ENCODE results near the gene RAX2.
"Not testable (repeated sequence)": the region's sequence is repeated elsewhere in the genome, so short reads cannot be mapped to it uniquely, and the experiment has no call there.

RAX2 gene

DNA sequence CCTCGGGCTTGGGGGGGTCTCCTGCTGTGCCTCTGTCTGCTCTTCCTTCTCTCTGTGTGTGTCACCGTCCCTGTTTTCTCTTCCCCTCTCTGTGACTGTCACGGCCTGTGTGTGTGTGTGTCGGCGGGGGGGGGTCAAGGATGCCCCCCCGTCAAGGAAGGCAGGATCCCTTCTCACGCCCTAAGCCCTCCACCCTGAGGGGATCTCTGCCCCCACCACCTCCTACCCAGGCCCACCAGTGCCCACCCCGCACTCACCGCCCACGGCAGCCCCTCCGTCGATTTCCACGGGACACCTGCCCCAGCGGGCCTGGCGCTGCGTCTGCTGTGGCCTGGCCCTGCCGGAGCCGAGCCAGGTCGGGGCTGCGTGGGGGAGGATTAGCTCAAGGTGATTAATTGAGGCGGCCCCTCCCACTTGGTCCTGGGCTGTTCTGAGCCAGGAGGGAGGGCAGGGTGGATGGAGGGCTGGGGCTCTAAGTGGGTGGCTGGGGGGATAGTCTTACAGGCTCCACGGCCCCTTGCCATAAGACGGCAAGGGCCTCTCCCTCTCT lies at the start of gene RAX2:
Gene RAX2 (minus strand): TSS at position 323 of the 550 bp plus-strand sequence. CDS start 486 bp downstream, outside the sequence.
- DNase-seq (ENCODE audit: low read depth) = no peak

DNA sequence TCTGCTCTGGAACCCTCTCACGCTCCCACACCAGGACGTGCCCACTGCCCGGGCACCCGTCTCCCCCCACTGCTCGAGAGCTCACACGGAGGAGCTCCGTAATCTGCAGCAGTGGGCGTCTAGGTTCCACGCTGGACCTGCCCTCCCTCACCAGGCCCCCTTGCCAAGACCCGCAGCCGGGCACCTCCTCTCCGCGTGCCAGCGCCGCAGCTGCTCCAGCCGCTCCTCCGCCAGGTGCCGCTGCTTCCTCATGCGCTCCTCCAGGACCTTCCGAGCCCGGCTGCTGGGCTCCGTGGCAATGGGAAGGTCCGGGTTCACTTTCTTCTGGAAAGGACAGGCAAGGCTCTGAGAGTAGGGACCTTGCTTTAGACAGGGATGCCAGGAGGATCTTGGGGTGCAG lies 49.1 kb upstream of the RAX2 start:
- no peak for DNase-seq (ENCODE audit: low read depth)

DNA sequence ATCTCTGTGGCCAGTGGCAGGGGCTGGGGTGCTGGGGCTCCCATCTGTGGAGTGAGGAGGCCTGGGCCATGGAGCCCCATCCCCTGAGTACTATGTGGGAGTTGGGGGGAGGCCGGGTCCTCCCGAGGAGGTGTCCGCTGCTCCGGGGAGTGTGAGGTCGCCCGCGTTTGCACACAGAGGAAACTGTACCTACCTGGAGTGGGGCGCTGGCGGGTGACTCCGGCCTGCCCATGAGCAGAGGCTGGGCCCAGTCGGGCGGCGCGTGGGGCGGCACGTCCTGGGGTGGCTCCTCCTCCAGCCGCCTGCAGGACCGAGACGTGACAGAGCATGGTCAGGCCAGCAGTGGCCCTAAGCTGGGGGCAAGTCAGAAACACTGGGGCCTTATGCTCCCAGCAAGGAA lies 48.0 kb upstream of the RAX2 start:
- DNase-seq (ENCODE audit: low read depth) = no peak

DNA sequence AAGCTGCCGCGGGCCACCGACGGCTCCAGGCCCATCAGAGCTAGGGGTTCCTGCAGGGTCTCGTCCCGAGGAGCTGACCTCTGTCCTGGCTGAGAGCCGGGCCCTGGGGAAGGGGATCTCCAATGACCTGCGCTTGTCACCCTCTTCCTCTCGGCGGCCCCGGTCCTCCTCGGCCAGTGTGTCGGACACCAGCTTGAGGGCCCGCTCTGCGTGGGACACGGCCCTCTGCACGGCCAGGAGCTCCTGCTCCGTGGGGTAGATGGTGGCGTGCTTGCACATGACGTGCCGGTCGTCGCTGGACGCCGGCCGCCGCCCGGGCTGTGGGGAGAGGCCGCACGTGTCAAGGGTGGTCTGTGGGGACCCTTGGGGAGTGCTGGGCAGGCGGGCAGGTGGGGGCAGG lies 46.9 kb upstream of the RAX2 start:
- no peak for DNase-seq (ENCODE audit: low read depth)

DNA sequence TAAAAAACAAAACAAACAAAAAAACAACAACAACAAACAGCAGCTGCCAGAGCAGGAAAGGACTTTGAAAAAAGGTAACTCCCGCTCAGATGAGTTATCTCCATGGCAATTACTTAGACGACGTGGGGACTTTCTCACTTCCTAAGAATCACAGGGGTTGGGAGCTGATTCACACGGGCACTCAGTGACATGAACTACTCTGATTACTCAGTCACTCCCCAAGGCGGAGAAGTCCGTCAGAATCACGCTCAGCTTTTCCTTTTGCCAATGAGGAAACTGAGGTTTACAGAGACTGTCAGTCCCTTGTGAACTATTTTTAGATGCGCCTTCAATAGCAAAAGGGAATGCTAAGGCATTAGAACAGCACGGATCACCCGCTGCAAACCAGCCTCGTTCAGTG lies 46.4 kb upstream of the RAX2 start:
- no peak for DNase-seq (ENCODE audit: low read depth)

DNA sequence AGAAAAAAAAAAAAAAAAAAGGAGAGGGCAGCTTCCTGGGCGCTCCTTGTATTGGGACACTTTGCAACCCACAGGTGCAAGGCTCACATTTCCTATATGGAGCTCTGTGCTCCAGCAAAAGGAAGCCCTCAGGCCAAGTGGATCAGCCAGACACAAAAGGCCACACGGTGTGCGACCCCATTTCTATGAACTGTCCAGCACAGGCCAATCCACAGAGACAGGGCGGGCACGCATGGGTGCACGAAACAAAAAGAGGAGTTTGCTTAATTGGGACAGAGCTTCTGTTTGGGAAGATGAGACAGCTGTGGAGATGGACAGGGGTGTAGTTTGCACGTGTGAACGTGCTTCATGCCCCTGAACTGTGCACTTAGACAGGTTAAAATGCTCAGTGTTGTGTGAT lies 45.7 kb upstream of the RAX2 start:
- DNase-seq (ENCODE audit: low read depth) = no peak

DNA sequence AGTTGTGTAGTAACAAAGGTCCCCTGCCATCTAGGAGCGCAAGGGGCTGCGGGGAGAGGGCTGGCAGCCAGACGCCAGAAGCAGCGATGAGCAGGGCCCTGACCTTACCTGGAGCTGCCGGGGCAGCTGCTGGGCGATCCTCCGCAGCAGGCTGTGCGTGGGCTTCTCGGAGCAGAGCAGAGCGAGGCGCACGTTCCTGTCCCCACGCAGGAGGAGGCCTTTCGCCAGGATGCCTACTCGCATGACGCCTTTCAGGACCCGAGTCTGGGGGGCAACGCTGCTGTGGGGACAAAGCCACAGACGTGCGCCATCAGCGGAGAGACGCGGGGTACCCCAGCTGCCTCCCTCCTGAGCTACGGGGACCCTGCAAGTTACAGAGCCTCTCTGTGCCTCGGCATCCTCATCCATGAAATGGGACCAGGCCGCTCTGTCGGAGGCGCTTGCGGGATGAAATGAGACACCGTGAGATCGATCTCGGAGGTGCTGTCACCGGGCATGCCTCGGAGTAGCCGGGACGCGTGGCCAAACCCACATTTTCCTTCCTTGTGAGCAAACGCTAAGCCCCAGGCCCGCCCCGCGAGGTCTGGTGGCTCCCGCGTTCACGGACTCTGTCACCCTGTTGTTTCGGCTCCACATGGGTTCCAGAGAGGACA lies 44.7 kb upstream of the RAX2 start:
- no peak for DNase-seq (ENCODE audit: low read depth)

DNA sequence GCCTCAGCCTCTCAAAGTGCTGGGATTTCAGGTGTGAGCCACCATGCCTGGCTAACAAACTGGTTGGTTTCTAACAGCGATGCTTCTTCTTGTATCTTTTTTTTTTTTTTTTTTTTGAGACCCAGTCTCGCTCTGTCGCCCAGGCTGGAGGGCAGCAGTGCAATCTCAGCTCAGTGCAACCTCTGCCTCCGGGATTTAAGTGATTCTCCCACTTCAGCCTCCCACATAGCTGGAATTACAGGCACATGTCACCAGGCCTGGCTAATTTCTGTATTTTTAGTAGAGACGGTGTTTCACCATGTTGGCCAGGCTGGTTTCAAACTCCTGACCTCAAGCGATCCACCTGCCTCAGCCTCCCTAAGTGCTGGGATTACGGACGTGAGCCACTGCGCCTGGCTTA lies 44.1 kb upstream of the RAX2 start:
- DNase-seq (ENCODE audit: low read depth) = not testable (repeated sequence)

DNA sequence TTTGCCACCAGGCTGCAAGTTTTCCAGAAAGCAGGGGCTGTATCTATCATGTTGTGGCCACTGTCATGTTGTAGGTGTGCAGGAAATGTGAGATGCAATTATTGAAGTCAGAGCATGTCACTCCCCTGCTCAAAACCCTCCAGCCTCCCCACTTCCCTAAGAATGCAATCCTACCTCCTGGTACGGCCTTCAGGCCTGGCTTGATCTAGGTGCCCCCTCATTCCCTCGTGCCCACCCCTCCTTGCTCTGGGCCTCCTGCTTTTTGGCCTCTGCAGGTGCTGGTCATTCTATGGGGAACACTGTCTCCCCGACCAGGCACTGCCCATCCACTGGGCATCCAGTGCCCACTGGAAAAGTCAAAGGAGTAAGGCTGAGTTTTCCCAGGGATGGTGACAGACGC lies 42.6 kb upstream of the RAX2 start:
- DNase-seq (ENCODE audit: low read depth) = no peak

DNA sequence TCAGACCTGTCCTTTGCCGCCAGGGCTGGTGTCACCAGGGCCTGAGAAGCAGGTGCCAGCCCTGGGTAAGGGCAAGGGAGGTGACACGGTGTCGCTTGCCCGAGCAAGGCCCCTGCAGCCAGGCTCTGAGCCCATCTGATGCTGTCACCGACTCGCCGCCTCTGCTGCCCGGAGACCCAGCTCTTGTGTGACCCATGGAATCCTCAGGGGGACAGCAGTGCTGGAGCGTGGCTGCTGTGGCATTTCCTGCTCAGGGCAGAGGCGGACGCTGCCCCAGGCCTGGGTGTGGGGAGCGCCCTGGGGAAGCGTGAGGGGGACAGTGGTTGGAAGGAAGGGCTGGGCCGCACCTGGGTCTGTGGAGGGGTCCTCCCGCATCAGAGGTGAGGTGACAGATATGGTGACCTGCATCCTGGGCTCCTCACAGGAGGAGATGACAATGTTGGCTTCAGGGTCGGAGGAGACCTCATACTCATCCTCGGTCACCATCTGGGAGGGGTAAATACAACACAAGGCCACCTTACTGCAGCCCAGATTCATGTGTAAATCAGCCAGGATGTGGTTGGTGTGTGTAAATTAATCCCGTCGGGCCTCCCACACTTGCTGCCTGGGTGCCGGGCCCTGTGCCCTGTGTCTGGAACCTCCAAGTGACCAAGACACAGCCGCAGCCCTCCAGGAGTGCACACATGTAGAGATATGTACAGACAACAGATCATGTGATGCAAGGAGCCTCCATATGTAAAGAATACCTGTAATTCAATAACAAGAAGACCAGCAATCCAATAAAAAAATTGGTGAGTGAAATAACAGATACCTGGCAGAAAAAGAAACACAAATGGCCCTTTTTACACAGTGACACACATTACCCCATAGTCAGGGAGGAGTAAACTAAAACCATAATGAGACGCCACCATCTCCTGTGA lies 41.7 kb upstream of the RAX2 start:
- DNase-seq (ENCODE audit: low read depth) = no peak

DNA sequence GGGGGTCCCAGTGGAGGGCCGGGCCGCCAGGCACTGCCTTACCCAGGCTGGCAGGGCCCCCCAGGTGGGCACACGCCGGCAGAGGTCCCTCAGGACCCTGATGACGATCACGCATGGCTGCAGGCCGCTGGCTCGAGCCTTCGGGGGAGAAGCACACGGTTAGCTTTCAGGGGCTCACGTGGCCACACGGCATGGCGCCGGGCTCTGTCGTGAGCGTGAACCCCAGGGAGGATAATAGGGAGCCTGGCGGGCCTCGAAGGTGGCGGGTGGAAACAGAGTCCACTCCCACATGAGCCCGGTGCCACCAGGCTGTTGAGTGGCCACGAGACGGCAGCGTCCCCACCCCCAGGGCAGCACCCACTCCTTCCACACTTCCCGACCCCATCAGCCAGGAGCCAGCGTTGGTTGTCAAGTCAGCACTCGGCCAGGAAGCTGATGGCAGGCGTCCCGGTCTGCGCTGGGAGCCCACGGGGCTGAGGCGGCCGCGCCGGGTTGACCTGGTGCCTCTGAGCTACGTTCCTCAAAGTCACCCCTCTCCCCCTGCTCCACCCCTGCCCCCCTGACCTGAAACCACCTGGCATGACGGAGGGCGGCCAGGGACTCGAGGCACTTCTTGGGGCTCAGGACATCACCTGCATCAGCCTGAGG lies 38.8 kb upstream of the RAX2 start:
- no peak for DNase-seq (ENCODE audit: low read depth)

DNA sequence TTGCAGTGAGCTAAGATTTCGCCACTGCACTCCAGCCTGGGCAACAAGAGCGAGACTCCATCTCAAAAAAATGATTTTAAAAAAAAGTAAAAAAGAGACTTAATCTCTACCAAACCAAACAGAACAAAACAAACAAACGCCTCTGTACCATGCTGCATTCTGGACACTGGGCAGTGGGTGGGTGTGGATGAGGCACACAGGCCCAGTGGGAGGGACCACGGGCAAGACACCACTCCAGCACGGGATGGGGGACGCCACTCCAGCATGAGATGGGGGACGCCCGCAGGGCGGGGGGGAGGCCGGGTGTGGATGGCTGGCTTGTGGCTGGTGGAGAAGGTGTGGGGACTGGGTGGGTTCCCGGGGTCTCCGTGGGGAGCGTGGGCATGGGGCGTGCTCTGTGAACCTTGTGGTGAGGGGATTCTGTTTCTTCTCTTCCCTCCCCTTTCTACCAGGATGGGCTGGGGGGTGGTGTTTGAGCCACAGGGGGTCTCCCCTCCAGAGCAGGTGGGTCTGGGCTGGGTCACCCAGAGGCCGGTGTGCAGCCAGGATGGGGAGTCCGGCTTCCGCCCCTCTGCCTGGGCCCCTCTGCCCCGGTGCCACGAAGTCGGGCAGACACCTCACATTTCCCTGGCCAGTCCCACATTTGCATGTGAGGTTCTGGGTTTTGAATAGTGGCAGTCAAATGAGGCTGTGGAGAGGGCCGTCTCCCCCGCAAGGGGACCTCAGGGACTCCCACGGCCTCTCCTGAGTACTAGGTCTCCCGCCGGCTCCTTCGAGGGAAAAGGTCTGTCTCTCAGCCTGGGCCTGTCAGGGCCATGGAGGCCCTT lies 38.1 kb upstream of the RAX2 start:
- DNase-seq (ENCODE audit: low read depth) = no peak

DNA sequence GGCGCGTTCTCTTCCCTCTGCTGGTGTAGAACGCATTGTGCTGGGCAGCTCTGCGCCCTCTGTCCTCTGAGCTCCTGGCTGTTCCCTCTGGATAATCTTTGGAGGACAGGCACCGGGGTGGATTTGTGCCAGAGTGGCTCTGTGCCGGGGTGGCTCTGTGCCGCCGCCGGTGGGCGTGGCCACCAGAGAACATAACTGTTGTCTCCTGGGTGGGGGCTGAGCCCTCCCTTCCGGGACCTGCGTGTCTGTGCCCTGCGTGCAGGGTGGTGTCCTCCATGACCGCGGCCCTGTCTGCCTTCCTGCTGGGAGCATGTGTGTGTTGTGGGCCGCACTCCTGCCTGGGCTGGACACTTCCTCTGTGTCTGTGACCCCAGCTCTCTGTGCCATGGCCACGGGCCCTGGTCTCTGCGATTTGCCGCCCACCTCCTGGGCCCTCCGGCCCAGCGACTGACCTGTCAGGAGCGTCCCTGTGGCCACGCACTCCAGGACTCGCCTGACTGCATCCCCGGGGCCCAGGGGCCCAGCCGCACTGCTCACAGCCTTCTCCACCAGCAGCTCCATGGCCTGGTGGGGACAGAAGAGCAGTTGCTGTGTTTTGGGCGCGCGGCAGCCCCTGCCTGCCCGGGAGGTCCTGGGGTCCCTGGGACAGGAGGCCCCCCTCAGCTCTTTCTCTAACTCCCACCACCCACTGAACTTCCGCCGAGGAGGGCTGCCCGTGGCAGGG lies 36.6 kb upstream of the RAX2 start:
- DNase-seq (ENCODE audit: low read depth) = no peak

DNA sequence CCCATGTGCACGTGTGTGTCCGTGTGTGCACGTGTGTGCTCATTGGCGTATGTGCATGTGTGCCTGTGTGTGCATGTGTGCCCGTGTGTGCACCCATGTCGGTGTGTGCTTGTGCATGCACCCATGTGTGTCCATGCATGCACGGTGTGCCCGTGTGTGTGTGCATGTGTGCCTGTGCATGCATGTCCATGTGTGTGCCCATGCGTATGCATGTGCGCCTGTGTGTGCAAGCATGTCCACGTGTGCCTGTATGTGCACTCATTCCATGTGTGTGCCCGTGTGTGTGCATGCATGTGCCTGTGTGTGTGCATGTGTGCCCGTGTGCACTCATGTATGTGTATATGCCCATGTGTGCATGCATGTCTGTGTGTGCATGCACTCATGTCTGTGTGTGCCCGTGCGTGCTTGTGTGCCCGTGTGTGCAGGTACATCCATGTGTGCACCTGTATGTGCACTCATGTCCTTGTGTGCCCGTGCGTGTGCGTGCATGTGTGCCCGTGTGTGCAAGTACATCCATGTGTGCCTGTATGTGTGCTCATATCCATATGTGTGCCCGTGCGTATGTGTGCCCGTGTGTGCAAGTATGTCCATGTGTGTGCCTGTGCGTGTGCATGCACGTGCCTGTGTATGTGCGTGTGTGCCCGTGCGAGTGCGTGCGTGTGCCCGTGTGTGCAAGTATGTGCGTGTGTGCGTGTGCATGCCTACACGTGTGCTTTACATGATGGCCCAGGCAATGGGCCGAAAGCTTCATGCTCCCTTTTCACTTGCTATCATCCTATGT lies 35.7 kb upstream of the RAX2 start:
- no peak for DNase-seq (ENCODE audit: low read depth)

DNA sequence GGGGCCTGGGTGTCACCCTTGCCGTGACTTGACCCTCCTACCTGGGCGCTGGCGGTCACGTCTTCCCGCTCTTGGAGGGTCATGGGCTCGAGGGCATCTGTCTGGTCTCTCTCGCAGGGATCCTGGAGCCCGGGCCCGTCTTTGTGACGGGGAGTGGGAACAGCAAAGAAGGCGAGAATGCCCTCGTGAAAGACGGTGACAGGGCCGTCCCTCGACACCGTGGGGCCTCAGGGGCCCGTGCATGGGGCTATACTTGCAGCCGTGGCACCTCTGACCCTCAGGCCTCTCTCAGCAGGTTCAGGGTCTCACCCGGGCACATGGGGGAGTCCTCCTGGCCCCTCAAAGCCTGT lies 35.1 kb upstream of the RAX2 start:
- no peak for DNase-seq (ENCODE audit: low read depth)

DNA sequence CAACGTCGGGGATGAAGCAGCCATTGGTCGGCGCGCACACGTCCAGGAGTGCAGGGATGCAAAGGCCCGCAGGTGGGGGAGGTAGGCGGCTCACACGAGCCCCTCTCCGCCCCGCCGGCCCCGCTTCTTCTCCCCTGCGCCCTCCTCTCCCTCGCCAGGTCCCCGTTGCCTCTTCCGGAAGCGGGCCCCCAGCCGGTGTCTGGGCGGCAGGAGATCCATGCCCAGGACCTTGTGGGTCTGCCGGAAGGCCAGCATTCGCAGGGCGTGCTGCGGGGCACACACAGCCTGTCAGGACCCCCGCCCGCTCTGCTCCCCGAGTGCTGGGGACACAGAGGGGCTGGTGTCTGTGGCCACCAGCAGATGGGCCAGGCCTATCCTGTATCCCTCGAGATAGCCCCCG lies 33.8 kb upstream of the RAX2 start:
- DNase-seq (ENCODE audit: low read depth) = no peak

DNA sequence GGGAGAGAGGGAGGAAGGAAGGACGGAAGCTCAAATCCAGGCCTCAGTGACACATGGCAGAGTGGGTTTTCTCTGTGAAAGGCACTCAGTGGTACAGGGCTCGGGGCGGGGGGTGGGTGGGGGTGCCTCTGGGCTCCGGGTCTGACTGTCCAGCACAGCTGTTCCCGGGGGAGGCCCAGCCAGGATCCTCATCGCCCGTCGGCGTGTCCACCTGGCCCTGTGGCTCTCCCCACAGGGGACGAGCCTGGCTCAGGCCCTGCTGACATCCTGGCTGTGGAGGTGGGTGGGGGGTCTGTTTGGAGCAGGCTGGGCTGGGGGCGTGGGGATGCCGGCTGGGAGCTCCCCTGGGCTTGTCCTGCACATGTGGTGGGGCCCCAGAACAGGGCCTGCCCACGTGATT lies 32.4 kb upstream of the RAX2 start:
- DNase-seq (ENCODE audit: low read depth) = no peak

DNA sequence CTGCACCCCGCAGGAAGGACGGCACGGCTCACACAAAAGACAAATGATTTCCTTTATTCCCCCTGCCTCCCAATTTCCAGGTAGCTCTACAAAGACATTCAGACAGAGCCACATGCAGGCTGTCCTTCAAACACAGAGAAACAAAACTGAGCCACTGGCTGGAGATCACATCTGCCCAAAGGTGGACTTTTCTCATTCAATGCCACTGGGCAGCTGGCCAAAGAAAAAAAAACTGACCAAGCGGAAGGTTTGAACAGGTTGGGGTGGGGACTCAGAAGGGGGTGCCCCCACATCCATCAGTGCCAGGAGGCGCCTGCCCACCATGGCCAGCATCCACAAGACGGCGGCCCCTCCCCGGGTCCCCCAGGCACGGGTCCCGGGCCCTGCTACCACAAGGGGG lies 32.0 kb upstream of the RAX2 start:
- DNase-seq (ENCODE audit: low read depth) = no peak

DNA sequence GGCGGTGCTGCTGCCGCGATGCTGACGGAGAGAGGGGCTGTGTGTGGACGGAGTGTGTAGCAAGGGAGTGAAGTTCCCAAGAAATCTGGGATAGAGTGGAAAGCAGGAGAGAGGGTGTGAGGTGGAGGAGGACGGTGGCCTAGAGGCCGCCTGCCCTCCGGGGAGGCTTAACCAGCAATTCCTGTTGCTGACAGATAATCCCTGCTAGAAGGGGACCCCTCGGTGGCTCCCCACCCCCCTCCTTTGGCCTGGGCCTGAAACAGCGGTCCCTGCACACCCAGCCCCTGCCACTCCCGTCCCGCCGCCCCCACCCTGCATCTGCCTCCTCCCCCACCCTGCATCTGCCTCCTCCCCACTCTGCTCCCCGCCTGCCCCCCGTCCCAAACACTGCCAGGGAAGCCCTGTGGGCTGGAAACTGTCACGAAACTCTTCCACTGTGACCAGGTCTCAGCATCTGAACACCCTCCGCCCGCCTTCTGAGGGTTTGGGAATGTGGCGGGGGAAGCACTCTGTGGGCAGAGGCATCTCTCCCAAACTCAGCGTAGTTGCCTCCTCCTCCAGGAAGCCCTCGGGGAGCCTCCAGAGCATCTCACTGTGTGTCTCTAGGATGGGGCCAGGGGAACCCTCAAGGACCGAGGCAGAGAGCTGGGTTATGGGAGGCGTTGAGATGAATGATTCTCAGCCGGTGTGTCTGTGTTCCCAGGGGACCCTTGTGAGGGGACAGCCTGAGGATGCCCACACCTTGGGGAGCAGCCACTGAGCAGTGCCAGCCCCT lies 31.3 kb upstream of the RAX2 start:
- DNase-seq (ENCODE audit: low read depth) = no peak

Measured in stimulated activated CD8-positive, alpha-beta memory T cell treated with anti-CD3 and anti-CD28 coated beads, Interleukin-4, amount 100 ng/mL, for 24 hours (primary cell).